MCF 10A (cell line): ENCODE measurements around the gene TMEM170B. TPM values are rescaled to one million over a fixed set of nuclear protein-coding genes. Genes with fewer than 3 reads are reported as not detected.

Experiments used
- BruUV-seq: library from RNA; stranded (reverse); fragments of 400-500 nt; replicated peaks from 2 replicates; lab custom pipeline; 2021; lab: Mats Ljungman, UMichigan
- CTCF ChIA-PET: fragments of 300-600 bp; sonication (Branson Sonifier 250); formaldehyde crosslinking; extraction: SDS; loops from one replicate; lab custom pipeline; 2021; ENCODE audit warnings: antibody characterized with exemption, inconsistent platforms; lab: Yijun Ruan, JAX
- POLR2A ChIA-PET: fragments of 300-600, 350-650 bp; sonication (Branson Sonifier 250); formaldehyde crosslinking; extraction: SDS; loops from one replicate; lab custom pipeline; 2020; ENCODE audit warnings: antibody characterized with exemption, inconsistent platforms; lab: Yijun Ruan, JAX
- DNase-seq: peaks from one replicate; pipeline ENCODE4 v3.0.0-alpha.2; 2018; ENCODE audit not compliant: unreplicated experiment
- H3K27ac Mint-ChIP-seq: one replicate; pipeline ENCODE4 v1.8.0; 2022; ENCODE audit warnings: mild to moderate bottlenecking, low read depth, mixed read lengths; ENCODE audit not compliant: unreplicated experiment
- H3K27me3 Mint-ChIP-seq: one replicate; pipeline ENCODE4 v1.8.0; 2022; ENCODE audit warnings: mixed read lengths; ENCODE audit not compliant: insufficient read depth, unreplicated experiment
- H3K36me3 Mint-ChIP-seq: one replicate; pipeline ENCODE4 v1.8.0; 2022; ENCODE audit warnings: mild to moderate bottlenecking, moderate library complexity, mixed read lengths; ENCODE audit not compliant: insufficient read depth, unreplicated experiment
- H3K4me1 Mint-ChIP-seq: one replicate; pipeline ENCODE4 v1.8.0; 2022; ENCODE audit warnings: mixed read lengths; ENCODE audit not compliant: insufficient read depth, unreplicated experiment
- H3K4me3 Mint-ChIP-seq: one replicate; pipeline ENCODE4 v1.8.0; 2022; ENCODE audit warnings: mild to moderate bottlenecking, moderate library complexity, mixed read lengths; ENCODE audit not compliant: unreplicated experiment
- H3K9me3 Mint-ChIP-seq: one replicate; pipeline ENCODE4 v1.8.0; 2022; ENCODE audit warnings: mixed read lengths; ENCODE audit not compliant: unreplicated experiment
- CTCF ChIP-seq: fragments of 200-600 bp; IDR thresholded peaks from one replicate; pipeline ENCODE4 v1.8.0; 2022; ENCODE audit warnings: antibody characterized with exemption, mild to moderate bottlenecking; ENCODE audit not compliant: unreplicated experiment
- intact Hi-C: fragments of 100-400 bp; cut with micrococcal nuclease; formaldehyde crosslinking; loops from 2 replicates; pipeline ENCODE4 v1.14.1; 2022
- total RNA-seq: library from RNA; stranded (reverse); gene quantifications from 2 replicates; pipeline ENCODE4 v1.2.3, GENCODE V29; 2022

Gene TMEM170B
- total RNA-seq, 1 experiment from 2014 or later = 0.70 TPM

- H3K27ac Mint-ChIP-seq = no peak overlapping the region
- POLR2A ChIA-PET = interaction anchor here (1.2 kb wide), 1 partner anchor 11 kb away, joined by 3 read pairs; no protein-coding TSS in a partner anchor
- no TSS peak for BruUV-seq
- intact Hi-C loops = no loop called here
- no peak overlapping the region for H3K4me3 Mint-ChIP-seq
- no peaks in the 10 kb centered on the region for H3K4me1 Mint-ChIP-seq
- TF ChIP-seq CTCF = no peak
- DNase-seq = no peak
- no peaks in the 10 kb centered on the region for H3K9me3 Mint-ChIP-seq
- H3K27me3 Mint-ChIP-seq = no peaks in the 10 kb centered on the region
- H3K36me3 Mint-ChIP-seq = no peaks in the 10 kb centered on the region
- CTCF ChIA-PET = interaction anchor here (0.6 to 1.1 kb wide), 3 partner anchors 24 to 162 kb away, joined by 3 read pairs; no protein-coding TSS in a partner anchor
Observed at GRCh38 chr6:11552442-11552841, 14.9 kb downstream of the TMEM170B start.

- DNase-seq = no peak
- no TSS peak for BruUV-seq
- ChIA-PET CTCF (no interaction called here), POLR2A (interaction anchor here (0.6 kb wide), 1 partner anchor 956 kb away, joined by 3 read pairs; no protein-coding TSS in a partner anchor)
- Mint-ChIP-seq H3K4me1 (no peaks in the 10 kb centered on the region), H3K27me3 (no peaks in the 10 kb centered on the region), H3K27ac (no peak overlapping the region), H3K36me3 (no peaks in the 10 kb centered on the region), H3K4me3 (no peak overlapping the region), H3K9me3 (no peaks in the 10 kb centered on the region)
- intact Hi-C loops = no loop called here
- TF ChIP-seq CTCF = no peak
Observed at GRCh38 chr6:11553824-11554223, 16.3 kb downstream of the TMEM170B start.

GRCh38 chr6:11556309-11556708 is 18.8 kb downstream of the TMEM170B start:
- Mint-ChIP-seq H3K4me3 (no peak overlapping the region), H3K27me3 (no peaks in the 10 kb centered on the region), H3K9me3 (no peaks in the 10 kb centered on the region), H3K4me1 (no peaks in the 10 kb centered on the region), H3K36me3 (no peaks in the 10 kb centered on the region), H3K27ac (no peak overlapping the region)
- TF ChIP-seq CTCF = no peak
- ChIA-PET POLR2A (no interaction called here), CTCF (interaction anchor here (1.1 kb wide), 1 partner anchor 60 kb away, joined by 3 read pairs; no protein-coding TSS in a partner anchor)
- no TSS peak for BruUV-seq
- no peak for DNase-seq
- intact Hi-C loops = no loop called here

GRCh38 chr6:11563793-11564192 is 26.2 kb downstream of the TMEM170B start:
- Mint-ChIP-seq H3K27me3 (no peaks in the 10 kb centered on the region), H3K9me3 (no peaks in the 10 kb centered on the region), H3K36me3 (no peaks in the 10 kb centered on the region), H3K4me3 (no peak overlapping the region), H3K4me1 (no peaks in the 10 kb centered on the region), H3K27ac (no peak overlapping the region)
- ChIA-PET POLR2A (interaction anchor here (1.0 to 1.2 kb wide), 2 partner anchors 9 to 11 kb away, joined by 3 to 4 read pairs; no protein-coding TSS in a partner anchor), CTCF (interaction anchor here (3.9 kb wide), 1 partner anchor 12 kb away, joined by 19 read pairs; no protein-coding TSS in a partner anchor)
- TF ChIP-seq CTCF = no peak
- no TSS peak for BruUV-seq
- no peak for DNase-seq
- intact Hi-C loops = no loop called here
